Measurements from ENCODE around the gene ZP1.
"Not testable (repeated sequence)": the region's sequence is repeated elsewhere in the genome, so short reads cannot be mapped to it uniquely, and the experiment has no call there.

Gene ZP1

GRCh38 chr11:60866911-60867870, at the start of gene ZP1:
Gene ZP1, plus strand, starts transcription at chr11:60867542. Its CDS starts 20 bp downstream, at chr11:60867562.
- peak; percentile 41 for DNase-seq

GRCh38 chr11:60818057-60818456, 49.3 kb upstream of the ZP1 start:
- DNase-seq, result no peak

- no peak for DNase-seq
Measured at GRCh38 chr11:60821827-60822599, 45.3 kb upstream of the ZP1 start.

- DNase-seq, result not testable (repeated sequence)
Measured at GRCh38 chr11:60823745-60824306, 43.5 kb upstream of the ZP1 start.

- no peak for DNase-seq
Measured at GRCh38 chr11:60825118-60825517, 42.2 kb upstream of the ZP1 start.

GRCh38 chr11:60825790-60826189, 41.6 kb upstream of the ZP1 start:
- DNase-seq, result no peak

GRCh38 chr11:60830478-60831142, 36.7 kb upstream of the ZP1 start:
- no peak for DNase-seq

- DNase-seq, result peak; percentile 75
Measured at GRCh38 chr11:60831143-60831500, 36.2 kb upstream of the ZP1 start.

GRCh38 chr11:60831501-60832079, 35.8 kb upstream of the ZP1 start:
- peak; percentile 34 for DNase-seq

- DNase-seq, result no peak
Measured at GRCh38 chr11:60834742-60835533, 32.4 kb upstream of the ZP1 start.

GRCh38 chr11:60835534-60835846, 31.9 kb upstream of the ZP1 start:
- no peak for DNase-seq

- DNase-seq, result no peak
Measured at GRCh38 chr11:60836866-60837515, 30.4 kb upstream of the ZP1 start.

- no peak for DNase-seq
Measured at GRCh38 chr11:60838132-60838531, 29.2 kb upstream of the ZP1 start.

GRCh38 chr11:60840470-60841430, 26.6 kb upstream of the ZP1 start:
- no peak for DNase-seq

- peak; percentile 90 for DNase-seq
Measured at GRCh38 chr11:60841797-60842667, 25.3 kb upstream of the ZP1 start, which contains the start of gene CCDC86. Gene CCDC86, plus strand, starts transcription at chr11:60842113. Its CDS starts 12 bp downstream, at chr11:60842125.

- DNase-seq, result no peak
Measured at GRCh38 chr11:60842668-60843600, 24.4 kb upstream of the ZP1 start.

GRCh38 chr11:60844045-60844869, 23.1 kb upstream of the ZP1 start:
- DNase-seq, result no peak
